Karpas-422 (cell line): ENCODE data around the gene RNASE9. TPM values are rescaled to one million over a fixed set of nuclear protein-coding genes. Genes with fewer than 3 reads are reported as not detected.
"Not testable (repeated sequence)": the region's sequence is repeated elsewhere in the genome, so short reads cannot be mapped to it uniquely, and the experiment has no call there.

Source experiments
- DNase-seq: peaks from one replicate; pipeline ENCODE4 v3.0.0-alpha.2; 2015
- H2AFZ ChIP-seq: fragments of 200-600 bp; sonication (generic); 2 replicates; pipeline ENCODE4 v1.6.1; 2014; ENCODE audit warnings: antibody characterized with exemption, low read length, mixed read lengths
- H3K27ac ChIP-seq: fragments of 200-600 bp; sonication (generic); 2 replicates; pipeline ENCODE4 v1.5.1; 2014; ENCODE audit warnings: mild to moderate bottlenecking, low read length, moderate library complexity
- H3K27me3 ChIP-seq: fragments of 200-600 bp; sonication (generic); 2 replicates; pipeline ENCODE4 v1.6.1; 2014; ENCODE audit warnings: low read length, mixed read lengths
- H3K36me3 ChIP-seq: fragments of 200-600 bp; sonication (generic); 2 replicates; pipeline ENCODE4 v1.6.1; 2014; ENCODE audit warnings: low read length, mixed read lengths; ENCODE audit not compliant: insufficient read depth
- H3K4me1 ChIP-seq: fragments of 200-600 bp; sonication (generic); 2 replicates; pipeline ENCODE4 v1.6.1; 2014; ENCODE audit warnings: mild to moderate bottlenecking, low read length, mixed read lengths
- H3K4me2 ChIP-seq: fragments of 200-600 bp; sonication (generic); 2 replicates; pipeline ENCODE4 v1.6.1; 2014; ENCODE audit warnings: low read length, low read depth, mild to moderate bottlenecking; ENCODE audit not compliant: poor library complexity, severe bottlenecking
- H3K4me3 ChIP-seq: fragments of 200-600 bp; sonication (generic); 2 replicates; pipeline ENCODE4 v1.5.1; 2014; ENCODE audit warnings: mild to moderate bottlenecking, antibody characterized with exemption, low read length, mixed read lengths
- H3K79me2 ChIP-seq: fragments of 200-600 bp; sonication (generic); 2 replicates; pipeline ENCODE4 v1.6.1; 2014; ENCODE audit warnings: mild to moderate bottlenecking, low read length, mixed read lengths
- H3K9ac ChIP-seq: fragments of 200-600 bp; sonication (generic); 2 replicates; pipeline ENCODE4 v1.6.0; 2014; ENCODE audit warnings: low read length
- H3K9me2 ChIP-seq: fragments of 200-600 bp; sonication (generic), shearing (Covaris generic); replicated peaks from 2 replicates; pipeline ENCODE4 v1.6.0; 2014; ENCODE audit warnings: mild to moderate bottlenecking, low read length, moderate library complexity; ENCODE audit not compliant: insufficient read depth
- H3K9me3 ChIP-seq: fragments of 300-700, 200-600 bp; sonication (generic); 2 replicates; pipeline ENCODE4 v1.6.1; 2014; ENCODE audit warnings: low read length, mixed read lengths
- H4K20me1 ChIP-seq: fragments of 200-600 bp; sonication (generic); 2 replicates; pipeline ENCODE4 v1.6.1; 2014; ENCODE audit warnings: mild to moderate bottlenecking, antibody characterized with exemption, low read length, low read depth; ENCODE audit not compliant: insufficient read depth
- total RNA-seq: library from RNA; depleted of rRNA; stranded (reverse); fragments of >200 nt; shearing (Covaris generic); gene quantifications from 2 replicates; pipeline ENCODE4 v1.2.3, GENCODE V29; 2014; ENCODE audit warnings: low replicate concordance

RNASE9 gene
- total RNA-seq, 1 experiment from 2014 or later, result not detected

- H3K9me2 ChIP-seq, result no peaks in the 10 kb centered on the region
- no peaks in the 10 kb centered on the region for H3K36me3 ChIP-seq
- H3K27ac ChIP-seq, result no peak overlapping the region
- H3K9ac ChIP-seq, result no peak overlapping the region
- no peaks in the 10 kb centered on the region for H4K20me1 ChIP-seq
- no peak for DNase-seq
- no peak overlapping the region for H2AFZ ChIP-seq
- no peak overlapping the region for H3K4me2 ChIP-seq
- no peaks in the 10 kb centered on the region for H3K27me3 ChIP-seq
- no peaks in the 10 kb centered on the region for H3K9me3 ChIP-seq
- no peaks in the 10 kb centered on the region for H3K79me2 ChIP-seq
- H3K4me1 ChIP-seq, result peaks cover 11% of the 10 kb centered on the region
- no peak overlapping the region for H3K4me3 ChIP-seq
Observed at GRCh38 chr14:20603813-20604690, 43.2 kb upstream of the RNASE9 start.

- DNase-seq, result no peak
- H3K9me3 ChIP-seq, result no peaks in the 10 kb centered on the region
- H3K4me3 ChIP-seq, result no peak overlapping the region
- H3K79me2 ChIP-seq, result no peaks in the 10 kb centered on the region
- H3K4me2 ChIP-seq, result no peak overlapping the region
- H3K9ac ChIP-seq, result no peak overlapping the region
- no peaks in the 10 kb centered on the region for H3K9me2 ChIP-seq
- H2AFZ ChIP-seq, result no peak overlapping the region
- no peaks in the 10 kb centered on the region for H3K27me3 ChIP-seq
- H3K4me1 ChIP-seq, result peaks cover 2% of the 10 kb centered on the region; the same call in 1 of the 2 replicates
- H3K27ac ChIP-seq, result no peak overlapping the region
- no peaks in the 10 kb centered on the region for H3K36me3 ChIP-seq
- H4K20me1 ChIP-seq, result no peaks in the 10 kb centered on the region
Observed at GRCh38 chr14:20602583-20602982, 41.7 kb upstream of the RNASE9 start.

- Histone ChIP-seq H3K4me3 (no peak overlapping the region), H3K9ac (no peak overlapping the region)
Observed at GRCh38 chr14:20601522-20601921, 40.7 kb upstream of the RNASE9 start.

GRCh38 chr14:20597108-20597507, 36.3 kb upstream of the RNASE9 start:
- H3K9me3 ChIP-seq, result no peaks in the 10 kb centered on the region
- no peak overlapping the region for H2AFZ ChIP-seq
- no peak overlapping the region for H3K27ac ChIP-seq
- no peaks in the 10 kb centered on the region for H4K20me1 ChIP-seq
- no peak for DNase-seq
- no peak overlapping the region for H3K4me2 ChIP-seq
- H3K4me3 ChIP-seq, result no peak overlapping the region
- H3K9me2 ChIP-seq, result no peaks in the 10 kb centered on the region
- H3K4me1 ChIP-seq, result no peaks in the 10 kb centered on the region
- H3K36me3 ChIP-seq, result no peaks in the 10 kb centered on the region
- H3K27me3 ChIP-seq, result no peaks in the 10 kb centered on the region
- H3K9ac ChIP-seq, result no peak overlapping the region
- H3K79me2 ChIP-seq, result no peaks in the 10 kb centered on the region

More at GRCh38 chr14:20601522-20601921, 40.7 kb upstream of the RNASE9 start:
- Histone ChIP-seq H3K36me3 (no peaks in the 10 kb centered on the region), H3K4me2 (no peak overlapping the region), H3K27me3 (no peaks in the 10 kb centered on the region), H3K27ac (no peak overlapping the region), H3K79me2 (no peaks in the 10 kb centered on the region), H3K4me1 (no peaks in the 10 kb centered on the region), H4K20me1 (no peaks in the 10 kb centered on the region), H3K9me3 (no peaks in the 10 kb centered on the region), H3K9me2 (no peaks in the 10 kb centered on the region), H2AFZ (no peak overlapping the region)
- no peak for DNase-seq

GRCh38 chr14:20595726-20596125, 34.9 kb upstream of the RNASE9 start:
- not testable (repeated sequence) for H3K36me3 ChIP-seq, H4K20me1 ChIP-seq, H3K4me2 ChIP-seq, H2AFZ ChIP-seq, H3K79me2 ChIP-seq, H3K27me3 ChIP-seq, H3K9ac ChIP-seq, H3K9me3 ChIP-seq, H3K27ac ChIP-seq, DNase-seq, H3K9me2 ChIP-seq, H3K4me3 ChIP-seq, H3K4me1 ChIP-seq

GRCh38 chr14:20592574-20592973, 31.7 kb upstream of the RNASE9 start:
- no peaks in the 10 kb centered on the region for H3K9me3 ChIP-seq
- H3K4me3 ChIP-seq, result no peak overlapping the region
- H3K9ac ChIP-seq, result no peak overlapping the region
- H3K9me2 ChIP-seq, result no peaks in the 10 kb centered on the region
- H3K27me3 ChIP-seq, result no peaks in the 10 kb centered on the region
- H3K27ac ChIP-seq, result no peak overlapping the region
- no peak overlapping the region for H3K4me2 ChIP-seq
- H3K4me1 ChIP-seq, result no peaks in the 10 kb centered on the region
- DNase-seq, result no peak
- no peak overlapping the region for H2AFZ ChIP-seq
- no peaks in the 10 kb centered on the region for H3K79me2 ChIP-seq
- no peaks in the 10 kb centered on the region for H4K20me1 ChIP-seq
- no peaks in the 10 kb centered on the region for H3K36me3 ChIP-seq

- H4K20me1 ChIP-seq, result no peaks in the 10 kb centered on the region
- H3K9me3 ChIP-seq, result no peaks in the 10 kb centered on the region
- H3K36me3 ChIP-seq, result no peaks in the 10 kb centered on the region
- H3K4me2 ChIP-seq, result no peak within 1 kb of the TSS
- DNase-seq, result no peak
- no peak within 1 kb of the TSS for H3K27ac ChIP-seq
- H3K9ac ChIP-seq, result no peak within 1 kb of the TSS
- H3K9me2 ChIP-seq, result no peaks in the 10 kb centered on the region
- H3K4me1 ChIP-seq, result no peaks in the 10 kb centered on the region
- H3K27me3 ChIP-seq, result no peaks in the 10 kb centered on the region
- H3K79me2 ChIP-seq, result no peaks in the 10 kb centered on the region
- no peak within 1 kb of the TSS for H2AFZ ChIP-seq
- no peak within 1 kb of the TSS for H3K4me3 ChIP-seq
Observed at GRCh38 chr14:20591235-20591634, 30.4 kb upstream of the RNASE9 start, which contains the start of gene RNASE12. Gene RNASE12 (minus strand): TSS chr14:20591376. CDS start chr14:20590723, 653 bp downstream.

GRCh38 chr14:20587489-20588154, 26.8 kb upstream of the RNASE9 start, which contains the start of gene RNASE11:
Gene RNASE11 (minus strand): TSS chr14:20588001.
- no peak within 1 kb of the TSS for H3K4me2 ChIP-seq
- H3K9me2 ChIP-seq, result no peaks in the 10 kb centered on the region
- no peaks in the 10 kb centered on the region for H4K20me1 ChIP-seq
- H3K27ac ChIP-seq, result no peak within 1 kb of the TSS
- DNase-seq, result no peak
- H3K9ac ChIP-seq, result no peak within 1 kb of the TSS
- H3K9me3 ChIP-seq, result no peaks in the 10 kb centered on the region
- no peaks in the 10 kb centered on the region for H3K4me1 ChIP-seq
- H3K27me3 ChIP-seq, result no peaks in the 10 kb centered on the region
- H3K4me3 ChIP-seq, result no peak within 1 kb of the TSS
- no peak within 1 kb of the TSS for H2AFZ ChIP-seq
- H3K36me3 ChIP-seq, result no peaks in the 10 kb centered on the region
- H3K79me2 ChIP-seq, result no peaks in the 10 kb centered on the region
